GM18909 (cell line): ENCODE measurements around the gene ELFN2.

Experiments used
- ATAC-seq: cut with Tn5 transposase; IDR thresholded peaks from one replicate; pipeline ENCODE4 v1.9.1; 2021; ENCODE audit warnings: mild to moderate bottlenecking; ENCODE audit not compliant: unreplicated experiment, poor library complexity

The ELFN2 gene

GRCh38 chr22:37326726-37327125 lies 100.6 kb downstream of the ELFN2 start:
- ATAC-seq = no peak

GRCh38 chr22:37325039-37325395 lies 102.3 kb downstream of the ELFN2 start:
- ATAC-seq = no peak

GRCh38 chr22:37324340-37325038 lies 102.8 kb downstream of the ELFN2 start:
- no peak for ATAC-seq

GRCh38 chr22:37320726-37321677 lies 106.3 kb downstream of the ELFN2 start:
- no peak for ATAC-seq

- no peak for ATAC-seq
Measured at GRCh38 chr22:37319469-37319868, 107.8 kb downstream of the ELFN2 start.

GRCh38 chr22:37318364-37319109 lies 108.7 kb downstream of the ELFN2 start:
- no peak for ATAC-seq
